Measurements from ENCODE around the gene BMPR1A.

DNA sequence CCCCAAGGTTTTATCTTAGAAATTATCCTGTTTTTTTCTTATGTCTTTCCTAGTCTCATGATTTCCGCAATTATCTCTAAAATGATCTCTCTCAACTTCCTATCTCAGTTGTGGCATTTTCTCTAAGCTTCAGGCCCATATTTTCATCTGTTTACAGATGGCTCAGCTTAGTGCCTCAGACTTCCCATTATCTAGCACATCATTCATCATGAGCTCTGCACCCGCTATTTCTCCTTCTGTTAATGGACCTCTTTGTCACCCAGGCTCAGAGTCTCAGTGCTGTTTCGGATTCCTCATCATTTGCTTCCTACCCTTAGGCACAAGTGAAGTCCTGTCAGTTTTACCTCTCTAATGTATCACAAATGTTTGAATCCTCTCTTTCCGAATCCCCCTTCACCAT lies 84.1 kb downstream of the BMPR1A start:
- no peak for TF ChIP-seq CTCF (IDR thresholded peaks at IDR 0.05)
- no peak for TF ChIP-seq POLR2A (IDR thresholded peaks at IDR 0.05)
